GM12892 (cell line): Measurements from ENCODE around the gene C11orf16.
"Not testable (repeated sequence)": the region's sequence is repeated elsewhere in the genome, so short reads cannot be mapped to it uniquely, and the experiment has no call there.

Source experiments
- DNase-seq: peaks from one replicate; pipeline ENCODE4 v3.0.0; 2011; ENCODE audit not compliant: insufficient read length
- FAIRE-seq: peaks from 2 replicates; lab custom pipeline; 2011; peaks lifted over from hg19 to GRCh38; lab: Jason Lieb, UNC
- POLR2A ChIP-seq: IDR thresholded peaks from 2 replicates; pipeline ENCODE4 v1.6.1; 2011; ENCODE audit warnings: low read depth, low read length, control low read depth
- POLR2AphosphoS5 ChIP-seq: IDR thresholded peaks from 2 replicates; pipeline ENCODE4 v1.6.1; 2011; ENCODE audit warnings: low read depth, low read length, control low read depth
- TAF1 ChIP-seq: IDR thresholded peaks from 2 replicates; pipeline ENCODE4 v1.6.1; 2011; ENCODE audit warnings: low read depth, mild to moderate bottlenecking, control low read depth, low read length, borderline replicate concordance

C11orf16 gene

DNA sequence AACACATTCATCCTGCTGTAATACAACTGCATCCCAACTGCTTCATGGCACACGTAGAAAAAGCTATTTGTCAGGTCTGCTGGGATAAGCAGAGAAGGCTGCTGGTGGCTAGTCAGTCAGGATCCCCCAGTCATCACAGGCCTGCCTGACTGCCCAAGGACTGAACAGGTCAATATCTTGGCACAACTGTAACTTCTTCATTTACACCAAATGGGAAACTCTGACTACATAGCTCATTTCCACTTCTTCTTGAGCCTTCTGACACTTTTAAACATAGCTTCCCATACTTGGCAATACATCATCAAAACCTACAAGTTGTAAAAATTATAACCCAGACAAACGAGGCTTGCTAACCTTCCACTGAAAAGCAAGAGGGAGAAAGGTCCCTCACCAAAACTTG, 28.7 kb upstream of the C11orf16 start:
- FAIRE-seq (no peak), DNase-seq (no peak)

GRCh38 chr11:8959546-8960166, 26.9 kb upstream of the C11orf16 start:
- no peak for TF ChIP-seq POLR2AphosphoS5
- no peak for TF ChIP-seq POLR2A
- TF ChIP-seq TAF1: no peak
- FAIRE-seq: peak; percentile 99

More for the DNA sequence above, 28.7 kb upstream of the C11orf16 start:
- TF ChIP-seq TAF1: no peak
- no peak for TF ChIP-seq POLR2AphosphoS5
- TF ChIP-seq POLR2A: no peak

GRCh38 chr11:8956860-8957259, 24.1 kb upstream of the C11orf16 start:
- DNase-seq: no peak
- no peak for FAIRE-seq

More at GRCh38 chr11:8959546-8960166, 26.9 kb upstream of the C11orf16 start:
- DNase-seq: peak; percentile 54

GRCh38 chr11:8948886-8949285, 16.1 kb upstream of the C11orf16 start:
- TF ChIP-seq POLR2A (no peak), TAF1 (no peak), POLR2AphosphoS5 (no peak)
- DNase-seq (no peak), FAIRE-seq (no peak)

More at GRCh38 chr11:8956860-8957259, 24.1 kb upstream of the C11orf16 start:
- TF ChIP-seq POLR2A (no peak), TAF1 (no peak), POLR2AphosphoS5 (no peak)

- FAIRE-seq (peak; percentile 44), DNase-seq (no peak)
- no peak for TF ChIP-seq TAF1
- no peak for TF ChIP-seq POLR2A
- no peak for TF ChIP-seq POLR2AphosphoS5
These were observed 14.6 kb upstream of the C11orf16 start for GRCh38 chr11:8947230-8947943.

- no peak for DNase-seq
- no peak for FAIRE-seq
- TF ChIP-seq POLR2A: no peak
- no peak for TF ChIP-seq POLR2AphosphoS5
- no peak for TF ChIP-seq TAF1
These were observed 9.8 kb upstream of the C11orf16 start, which contains the start of gene ASCL3 for GRCh38 chr11:8942518-8943066. ASCL3 (minus strand) TSS chr11:8943016; CDS start chr11:8938161, 4,855 bp downstream.

DNA sequence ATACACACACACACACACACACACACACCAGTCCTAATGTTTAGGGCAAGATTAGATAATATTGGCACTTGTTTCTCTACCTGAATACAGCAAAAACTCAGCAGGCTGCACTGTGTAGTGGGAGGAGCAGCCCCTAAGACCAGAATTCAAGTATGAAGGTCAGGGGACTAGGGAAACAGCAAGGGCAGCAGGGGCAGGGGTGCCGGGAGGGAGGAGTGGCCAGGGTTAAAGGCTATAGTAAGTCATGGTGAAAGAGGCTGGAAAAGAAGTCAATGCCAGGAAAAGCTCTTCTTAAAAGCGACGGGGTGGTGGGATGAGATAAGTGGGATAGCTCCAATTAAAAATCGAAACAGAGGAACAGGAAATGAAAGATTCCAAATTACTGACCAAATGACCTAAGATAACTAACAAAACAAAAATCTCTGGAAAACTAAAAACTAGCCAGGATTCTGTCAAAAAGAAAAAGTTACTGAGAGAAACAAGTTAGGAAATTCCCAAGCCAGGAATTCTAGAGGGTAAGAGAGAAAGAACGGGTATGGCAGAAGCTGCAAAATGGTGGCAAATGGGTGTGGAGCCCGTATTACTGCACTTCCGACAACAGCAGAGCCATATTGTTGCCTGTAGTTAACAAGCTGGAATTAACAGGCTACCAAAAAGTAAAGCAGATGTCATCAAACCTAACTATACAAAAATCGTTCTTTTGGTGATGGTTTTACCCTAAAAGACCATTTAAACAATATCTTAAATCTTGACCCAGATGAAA, 8.8 kb upstream of the C11orf16 start:
- DNase-seq (no peak), FAIRE-seq (no peak)

DNA sequence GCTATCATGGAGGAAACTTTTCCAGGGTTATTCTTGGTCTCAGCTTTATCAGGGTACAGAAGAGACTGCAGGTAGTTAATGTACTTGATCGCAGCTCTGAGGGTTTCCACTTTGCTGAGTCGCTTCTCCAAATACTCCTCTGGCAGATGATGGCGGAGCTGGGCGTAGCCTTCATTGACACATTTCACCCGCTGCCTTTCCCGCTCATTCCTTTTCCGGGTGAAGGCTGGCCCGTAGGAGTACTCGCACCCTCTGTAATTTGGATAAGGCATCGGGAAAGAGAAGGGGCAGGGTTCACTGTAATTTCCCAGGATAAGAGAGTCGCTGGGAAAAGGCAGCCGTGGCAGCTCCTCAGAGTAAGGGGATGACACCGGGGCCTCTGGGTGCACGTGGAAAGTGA, 4.9 kb upstream of the C11orf16 start:
- no peak for DNase-seq
- no peak for FAIRE-seq

More for the DNA sequence above, 8.8 kb upstream of the C11orf16 start:
- no peak for TF ChIP-seq POLR2A
- no peak for TF ChIP-seq TAF1
- no peak for TF ChIP-seq POLR2AphosphoS5

GRCh38 chr11:8937159-8937558, 4.4 kb upstream of the C11orf16 start:
- FAIRE-seq (no peak), DNase-seq (no peak)
- TF ChIP-seq TAF1 (no peak), POLR2AphosphoS5 (no peak), POLR2A (no peak)

More for the DNA sequence above, 4.9 kb upstream of the C11orf16 start:
- TF ChIP-seq POLR2AphosphoS5 (no peak), POLR2A (no peak), TAF1 (no peak)

DNA sequence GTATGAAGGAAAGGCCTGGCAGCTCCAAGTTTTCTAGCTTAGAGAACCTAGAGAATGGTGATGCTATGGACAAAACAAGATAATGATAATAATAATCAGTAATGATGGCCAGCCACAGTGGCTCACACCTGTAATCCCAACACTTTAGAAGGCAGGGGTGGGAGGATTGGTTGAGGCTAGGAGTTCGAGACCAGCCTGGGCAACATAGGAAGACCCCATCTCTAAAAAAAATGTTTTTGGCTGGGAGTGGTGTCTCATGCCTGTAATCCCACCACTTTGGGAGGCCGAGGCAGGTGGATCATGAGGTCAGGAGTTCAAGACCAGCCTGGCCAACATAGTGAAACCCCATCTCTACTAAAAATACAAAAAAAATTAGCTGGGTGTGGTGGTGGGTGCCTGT, 3.0 kb upstream of the C11orf16 start:
- DNase-seq, FAIRE-seq: not testable (repeated sequence)

- FAIRE-seq: no peak
- TF ChIP-seq POLR2A (no peak), TAF1 (no peak), POLR2AphosphoS5 (no peak)
- DNase-seq: no peak
These were observed 2.2 kb upstream of the C11orf16 start for GRCh38 chr11:8934742-8935488.
